HG03039 (cell line): ENCODE data around the gene NQO2.
"Not testable (repeated sequence)": the region's sequence is repeated elsewhere in the genome, so short reads cannot be mapped to it uniquely, and the experiment has no call there.

Source experiments
- ATAC-seq: cut with Tn5 transposase; IDR thresholded peaks from one replicate; pipeline ENCODE4 v1.9.1; 2021; ENCODE audit warnings: mild to moderate bottlenecking, moderate library complexity; ENCODE audit not compliant: unreplicated experiment

NQO2 gene

DNA sequence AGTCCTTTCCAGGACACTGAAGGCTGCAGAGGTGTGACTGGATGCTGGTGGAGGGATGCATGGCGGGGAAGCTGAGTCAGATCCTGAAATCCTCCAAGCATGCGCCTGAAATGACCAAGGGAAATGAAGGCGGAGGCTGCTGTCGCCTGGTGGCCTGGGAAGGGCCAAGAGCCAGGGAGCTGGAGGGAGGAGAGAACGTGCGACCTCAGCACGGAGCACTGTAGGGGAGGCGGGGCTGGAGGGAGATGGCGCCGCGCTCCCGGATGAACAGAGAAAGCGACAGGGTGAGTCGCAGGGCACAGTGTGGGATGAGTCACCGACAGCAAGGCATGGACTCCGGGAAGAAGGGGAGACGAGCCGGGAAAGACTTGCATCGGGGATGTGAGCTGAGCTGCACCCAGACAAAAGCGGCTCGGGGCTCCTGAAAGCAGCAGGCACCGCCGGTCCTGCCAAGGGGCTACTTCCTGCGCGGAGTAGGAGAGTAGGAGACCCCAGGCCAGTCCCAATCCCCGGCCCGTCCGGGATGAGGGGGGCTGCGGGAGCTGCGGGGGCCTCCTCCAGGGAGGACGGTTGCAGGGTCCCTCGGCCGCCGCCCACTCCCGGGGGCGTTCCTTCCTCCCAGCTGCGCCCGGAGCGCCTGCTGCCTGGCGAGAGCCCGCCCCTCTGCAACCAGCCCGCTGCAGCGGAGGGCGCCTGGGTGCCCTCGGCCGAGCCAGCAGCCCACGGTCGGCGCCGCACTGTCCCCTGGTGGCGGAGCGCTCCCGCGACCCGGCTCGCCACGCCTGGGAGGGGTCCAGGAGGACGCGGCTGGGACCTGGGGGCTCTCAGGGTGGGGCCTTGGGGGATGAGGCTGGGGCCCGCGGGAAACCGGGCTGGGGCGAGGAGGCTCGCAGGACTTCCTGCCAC is 11.0 kb upstream of the NQO2 start:
- peak; percentile 51 for ATAC-seq

- ATAC-seq = peak; percentile 58
These were observed 10.1 kb upstream of the NQO2 start for GRCh38 chr6:2989332-2990247.

DNA sequence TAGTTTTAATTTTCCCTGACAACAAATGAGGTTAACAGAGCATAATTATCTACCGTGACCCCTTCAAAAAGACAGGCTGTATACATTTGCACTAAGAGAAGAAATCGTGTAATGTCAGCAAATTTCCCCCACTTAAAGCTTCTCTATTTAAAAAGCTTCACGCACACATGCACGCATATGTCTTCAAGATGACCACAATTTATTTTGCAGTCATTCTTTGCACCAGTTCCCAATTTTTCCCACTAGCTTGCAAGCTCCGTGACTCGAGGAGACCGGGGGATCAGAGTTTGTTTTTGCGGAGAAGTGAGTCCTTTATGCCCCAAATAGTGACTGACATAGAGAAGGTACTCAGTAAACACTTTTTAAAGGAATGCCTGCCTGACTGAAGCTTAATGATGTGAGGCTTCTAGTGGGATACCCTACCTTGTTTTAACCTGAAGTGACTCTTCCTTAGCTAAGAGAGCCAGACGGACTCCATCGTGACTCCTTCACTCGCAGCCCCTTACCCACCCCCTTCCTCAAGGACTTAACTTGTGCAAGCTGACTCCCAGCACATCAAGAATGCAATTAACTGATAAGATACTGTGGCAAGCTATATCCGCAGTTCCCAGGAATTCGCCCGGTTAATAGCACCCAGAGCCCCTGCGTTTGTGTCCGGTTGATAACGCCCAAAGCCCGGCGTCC is 9.3 kb upstream of the NQO2 start:
- no peak for ATAC-seq

DNA sequence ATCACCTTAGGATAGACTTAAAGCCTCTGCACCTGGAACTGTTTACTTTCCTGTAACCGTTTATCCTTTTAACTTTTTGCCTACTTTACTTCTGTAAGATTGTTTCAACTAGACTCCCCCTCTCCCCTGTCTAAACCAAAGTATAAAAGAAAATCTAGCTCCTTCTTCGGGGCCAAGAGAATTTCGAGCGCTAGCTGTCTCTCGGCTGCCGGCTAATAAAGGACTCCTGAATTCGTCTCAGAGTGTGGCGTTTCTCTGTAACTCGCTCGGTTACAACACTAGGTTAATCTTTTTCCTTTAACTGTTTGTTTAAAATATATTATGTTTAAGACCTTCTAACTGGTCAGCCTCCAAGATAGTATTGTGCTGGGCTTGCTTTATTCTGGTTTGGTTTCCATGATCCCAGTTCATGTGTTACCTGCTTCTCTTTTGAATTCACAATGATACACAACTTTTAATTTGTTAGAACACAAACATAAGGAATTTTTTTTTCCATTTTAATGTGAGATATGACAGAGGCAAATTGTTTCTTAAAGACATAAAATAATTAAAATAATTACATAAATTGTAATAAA is 8.7 kb upstream of the NQO2 start:
- ATAC-seq = no peak

GRCh38 chr6:2992330-2992979 is 7.2 kb upstream of the NQO2 start:
- ATAC-seq = no peak

DNA sequence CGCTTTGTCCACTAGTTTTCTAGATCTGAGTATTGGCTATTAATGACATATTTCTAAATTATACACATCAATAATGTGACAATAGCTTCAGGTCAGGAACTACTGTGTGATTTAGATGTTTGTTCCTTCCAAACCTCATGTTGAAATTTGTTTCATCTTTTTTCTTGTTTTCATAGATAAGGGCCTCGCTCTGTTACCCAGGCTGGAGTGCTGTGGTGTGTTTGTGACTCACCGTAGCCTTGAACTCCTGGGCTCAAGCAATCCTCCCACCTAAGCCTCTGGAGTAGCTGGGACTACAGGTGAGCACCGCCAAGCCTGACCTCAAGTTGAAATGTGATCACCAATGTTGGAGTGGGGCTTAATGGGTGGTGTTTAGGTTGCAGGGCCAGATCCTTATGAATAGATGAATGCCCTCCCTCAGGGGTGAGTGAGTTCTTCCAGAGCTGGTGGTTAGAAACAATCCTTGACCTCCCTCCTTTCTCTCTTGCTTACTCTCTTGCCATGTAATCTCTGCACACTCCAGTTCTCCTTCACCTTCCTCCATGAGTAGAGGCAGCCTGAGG is 5.9 kb upstream of the NQO2 start:
- ATAC-seq = no peak

GRCh38 chr6:2998249-2998997 is 1.3 kb upstream of the NQO2 start:
- not testable (repeated sequence) for ATAC-seq

DNA sequence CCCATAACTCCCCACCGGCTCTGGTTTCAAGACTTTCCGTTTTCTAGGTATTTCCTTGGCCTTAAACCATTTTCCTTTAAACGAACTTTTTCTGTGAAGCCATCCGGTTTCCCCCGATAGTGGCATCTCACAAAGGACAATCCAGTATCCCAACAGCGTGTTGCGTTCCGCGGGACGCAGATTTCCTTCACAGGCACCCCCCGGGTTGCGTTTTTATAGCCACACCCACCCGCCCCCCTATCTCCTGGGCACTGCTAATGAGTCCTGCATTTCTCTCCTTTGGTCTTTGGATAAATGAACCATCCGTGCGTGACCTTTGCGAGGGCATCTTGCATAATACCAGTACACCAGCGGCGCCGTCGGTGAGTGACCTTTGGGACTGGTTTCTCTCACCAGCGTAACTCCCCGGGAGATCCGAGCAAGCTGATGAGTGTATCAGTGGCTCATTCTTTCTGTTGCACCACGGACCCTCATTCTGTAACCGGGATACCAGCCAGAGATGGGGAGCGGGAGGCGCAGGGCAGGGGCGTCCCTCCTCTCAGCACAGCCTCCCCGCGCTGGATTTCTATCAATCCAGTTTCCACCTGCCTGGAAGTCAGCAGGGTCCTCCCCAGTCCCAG is 586 bp upstream of the NQO2 start:
- no peak for ATAC-seq

- ATAC-seq = no peak
These were observed 1.6 kb downstream of the NQO2 start for GRCh38 chr6:3001146-3001772.

- no peak for ATAC-seq
These were observed 2.1 kb downstream of the NQO2 start for GRCh38 chr6:3001773-3002293.

GRCh38 chr6:3003226-3003625 is 3.5 kb downstream of the NQO2 start:
- not testable (repeated sequence) for ATAC-seq

DNA sequence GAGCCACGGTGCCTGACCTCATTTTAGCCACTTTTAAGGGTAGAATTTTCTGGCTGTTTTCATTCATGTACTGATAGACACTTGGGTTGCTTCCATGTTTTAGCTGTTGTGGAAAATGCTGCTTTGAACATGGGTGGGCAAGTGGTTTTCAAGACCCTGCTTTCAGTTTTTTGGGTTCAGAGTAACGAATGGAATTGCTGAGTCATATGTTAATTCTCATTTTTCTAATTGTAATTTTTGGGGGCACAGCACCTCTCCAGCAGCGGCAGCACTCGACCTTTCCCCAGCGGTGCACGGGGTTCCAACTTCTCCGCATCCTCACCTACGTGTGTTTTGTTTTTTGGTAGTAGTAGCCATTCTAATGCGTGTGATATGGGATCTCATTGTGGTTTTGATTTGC is 5.4 kb downstream of the NQO2 start:
- ATAC-seq = no peak

- no peak for ATAC-seq
These were observed 6.2 kb downstream of the NQO2 start for GRCh38 chr6:3005874-3006273.

DNA sequence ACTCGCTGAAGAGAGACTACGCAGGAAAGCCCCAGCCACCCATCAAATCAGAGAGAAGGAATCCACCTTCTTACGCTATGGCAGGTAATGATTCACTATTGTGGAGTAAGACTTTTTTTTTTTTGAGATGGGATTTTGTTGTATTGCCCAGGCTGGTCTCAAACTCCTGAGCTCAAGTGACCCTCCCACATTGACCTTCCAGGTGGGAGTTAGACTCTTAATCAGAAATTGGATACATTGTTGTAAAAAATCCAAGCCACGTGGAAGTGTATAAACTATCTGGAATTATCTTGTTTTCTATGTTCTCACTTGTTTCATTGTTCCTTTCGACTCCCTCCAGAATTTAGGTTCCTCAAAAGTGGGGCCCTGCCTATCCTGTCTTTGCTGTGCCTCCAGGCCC is 6.8 kb downstream of the NQO2 start:
- ATAC-seq = no peak

GRCh38 chr6:3007571-3007970 is 7.9 kb downstream of the NQO2 start:
- ATAC-seq = no peak

DNA sequence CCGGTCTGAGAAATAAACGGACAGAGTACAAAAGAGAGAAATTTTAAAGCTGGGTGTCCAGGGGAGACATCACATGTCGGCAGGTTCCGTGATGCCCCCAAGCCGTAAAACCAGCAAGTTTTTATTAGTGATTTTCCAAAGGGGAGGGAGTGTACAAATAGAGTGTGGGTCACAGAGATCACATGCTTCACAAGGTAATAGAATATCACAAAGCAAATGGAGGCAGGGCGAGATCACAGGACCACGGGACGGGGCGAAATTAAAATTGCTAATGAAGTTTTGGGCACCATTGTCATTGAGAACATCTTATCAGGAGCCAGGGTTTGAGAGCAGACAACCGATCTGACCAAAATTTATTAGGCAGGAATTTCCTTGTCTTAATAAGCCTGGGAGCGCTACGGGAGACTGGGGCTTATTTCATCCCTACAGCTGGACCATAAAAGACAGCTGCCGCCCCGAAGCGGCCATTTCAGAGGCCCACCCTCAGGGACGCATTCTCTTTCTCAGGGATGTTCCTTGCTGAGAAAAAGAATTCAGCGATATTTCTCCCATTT is 9.1 kb downstream of the NQO2 start:
- ATAC-seq = not testable (repeated sequence)

GRCh38 chr6:3009930-3010329 is 10.2 kb downstream of the NQO2 start:
- no peak for ATAC-seq

GRCh38 chr6:3011158-3011557 is 11.5 kb downstream of the NQO2 start:
- no peak for ATAC-seq
